SU-DHL-6 (cell line): ENCODE results near the gene DNAJA4.

Experiments
- CTCF ChIP-seq: fragments of 200-600 bp; sonication (generic); IDR thresholded peaks from one replicate; pipeline ENCODE4 v1.5.1; 2017; ENCODE audit warnings: antibody characterized with exemption, mild to moderate bottlenecking, low read length, moderate library complexity; ENCODE audit not compliant: insufficient read depth, poor library complexity, severe bottlenecking
- EZH2phosphoT487 ChIP-seq: fragments of 200-600 bp; sonication (generic), shearing (Covaris generic); conservative IDR thresholded peaks from 2 replicates; pipeline ENCODE4 v1.6.1; 2018; ENCODE audit warnings: mild to moderate bottlenecking, antibody characterized with exemption, low read length, moderate library complexity, mixed read lengths

GRCh38 chr15:78224023-78224411 lies 40.3 kb upstream of the DNAJA4 start:
- no peak for TF ChIP-seq CTCF
- TF ChIP-seq EZH2phosphoT487: no peak
